Fibroblast of the aortic adventitia (primary cell): ENCODE data around the gene ACTN1. TPM values are rescaled to one million over a fixed set of nuclear protein-coding genes. Genes with fewer than 3 reads are reported as not detected.

Experiments used
- DNase-seq: peaks from one replicate; pipeline ENCODE4 v3.0.0-alpha.2; 2010; ENCODE audit warnings: low read depth
- H3K4me3 ChIP-seq: 2 replicates; pipeline ENCODE4 v1.5.1; 2011; ENCODE audit warnings: low read depth, mild to moderate bottlenecking, control low read depth, low read length, moderate library complexity
- total RNA-seq: library from RNA; depleted of rRNA; stranded (reverse); fragments of >200 nt; gene quantifications from 2 replicates; pipeline ENCODE4 v1.2.3, GENCODE V29; 2012; ENCODE audit warnings: low replicate concordance
- TF ChIP-seq, protein P1 (sequence below): IDR thresholded peaks from 2 replicates; pipeline ENCODE4 v1.5.1; 2011; ENCODE audit warnings: mild to moderate bottlenecking, low read length, control low read depth, inconsistent platforms; ENCODE audit not compliant: insufficient read depth

ACTN1 gene
- total RNA-seq, 1 donor, result 114 TPM

- no peak overlapping the region for H3K4me3 ChIP-seq
- TF ChIP-seq, protein P1, sequence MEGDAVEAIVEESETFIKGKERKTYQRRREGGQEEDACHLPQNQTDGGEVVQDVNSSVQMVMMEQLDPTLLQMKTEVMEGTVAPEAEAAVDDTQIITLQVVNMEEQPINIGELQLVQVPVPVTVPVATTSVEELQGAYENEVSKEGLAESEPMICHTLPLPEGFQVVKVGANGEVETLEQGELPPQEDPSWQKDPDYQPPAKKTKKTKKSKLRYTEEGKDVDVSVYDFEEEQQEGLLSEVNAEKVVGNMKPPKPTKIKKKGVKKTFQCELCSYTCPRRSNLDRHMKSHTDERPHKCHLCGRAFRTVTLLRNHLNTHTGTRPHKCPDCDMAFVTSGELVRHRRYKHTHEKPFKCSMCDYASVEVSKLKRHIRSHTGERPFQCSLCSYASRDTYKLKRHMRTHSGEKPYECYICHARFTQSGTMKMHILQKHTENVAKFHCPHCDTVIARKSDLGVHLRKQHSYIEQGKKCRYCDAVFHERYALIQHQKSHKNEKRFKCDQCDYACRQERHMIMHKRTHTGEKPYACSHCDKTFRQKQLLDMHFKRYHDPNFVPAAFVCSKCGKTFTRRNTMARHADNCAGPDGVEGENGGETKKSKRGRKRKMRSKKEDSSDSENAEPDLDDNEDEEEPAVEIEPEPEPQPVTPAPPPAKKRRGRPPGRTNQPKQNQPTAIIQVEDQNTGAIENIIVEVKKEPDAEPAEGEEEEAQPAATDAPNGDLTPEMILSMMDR, result no peak
- no peak for DNase-seq
Observed at GRCh38 chr14:68893566-68893965, 85.5 kb downstream of the ACTN1 start.

- H3K4me3 ChIP-seq, result no peak overlapping the region
- no peak for DNase-seq
Observed at GRCh38 chr14:68892961-68893360, 86.1 kb downstream of the ACTN1 start.

GRCh38 chr14:68891851-68892660 is 87.0 kb downstream of the ACTN1 start:
- peak; percentile 6 for DNase-seq
- H3K4me3 ChIP-seq, result no peak overlapping the region
- TF ChIP-seq, protein P1, result no peak

More at GRCh38 chr14:68892961-68893360, 86.1 kb downstream of the ACTN1 start:
- TF ChIP-seq, protein P1, result no peak

GRCh38 chr14:68890173-68890931 is 88.8 kb downstream of the ACTN1 start:
- no peak overlapping the region for H3K4me3 ChIP-seq
- TF ChIP-seq, protein P1, result no peak
- DNase-seq, result no peak

DNA sequence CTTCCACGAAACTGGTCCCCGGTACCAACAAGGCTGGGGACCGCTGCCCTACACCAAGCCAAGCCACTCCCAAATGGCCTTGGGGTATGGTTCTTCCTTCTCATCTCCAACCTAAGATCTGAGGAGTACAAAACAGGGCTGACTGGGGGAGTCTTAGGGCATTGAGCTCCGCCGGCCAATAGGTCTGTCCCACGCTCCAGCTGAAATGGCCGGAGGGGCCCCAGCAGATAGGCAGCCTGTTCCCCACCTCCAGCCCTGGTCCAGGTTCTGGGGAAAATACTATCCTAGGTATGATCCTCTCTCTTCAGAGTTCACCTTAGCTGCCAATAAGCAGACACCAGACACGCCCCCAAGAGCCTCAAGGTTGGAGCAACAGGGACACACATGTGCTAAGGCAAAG is 90.2 kb downstream of the ACTN1 start:
- no peak for DNase-seq
- TF ChIP-seq, protein P1, result no peak
- H3K4me3 ChIP-seq, result no peak overlapping the region

- TF ChIP-seq, protein P1, result no peak
- DNase-seq, result no peak
- H3K4me3 ChIP-seq, result no peak overlapping the region
Observed at GRCh38 chr14:68888025-68888850, 90.9 kb downstream of the ACTN1 start.
